ENCODE data around the gene ARHGEF7.

Gene ARHGEF7

DNA sequence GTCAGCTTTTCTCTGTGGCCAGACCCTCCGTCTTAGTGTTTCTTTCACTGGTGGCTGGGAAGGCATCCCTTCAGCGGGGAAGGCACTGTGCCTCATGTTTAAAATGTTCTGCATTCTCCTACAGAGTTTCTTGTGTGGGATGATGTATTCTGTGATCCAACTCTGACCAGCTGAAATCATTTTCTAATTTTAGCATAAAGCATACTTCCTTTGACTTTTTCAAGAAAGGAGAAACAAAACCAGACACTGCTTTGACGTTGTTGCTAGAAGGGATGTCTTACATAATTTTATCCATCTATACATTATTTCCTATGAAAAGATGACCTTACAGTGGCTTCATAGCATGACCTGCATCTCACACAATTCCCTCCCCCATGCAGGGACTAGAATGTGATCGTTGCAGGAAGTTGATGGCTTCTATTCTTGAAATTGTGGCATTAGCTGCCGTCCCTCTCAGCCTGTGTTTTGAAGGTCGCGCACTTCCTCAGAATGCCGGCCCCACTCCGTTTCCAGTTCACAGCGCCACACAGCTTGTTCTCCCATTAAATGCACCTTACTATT is 166.7 kb downstream of the ARHGEF7 start:
- DNase-seq, result no peak

DNA sequence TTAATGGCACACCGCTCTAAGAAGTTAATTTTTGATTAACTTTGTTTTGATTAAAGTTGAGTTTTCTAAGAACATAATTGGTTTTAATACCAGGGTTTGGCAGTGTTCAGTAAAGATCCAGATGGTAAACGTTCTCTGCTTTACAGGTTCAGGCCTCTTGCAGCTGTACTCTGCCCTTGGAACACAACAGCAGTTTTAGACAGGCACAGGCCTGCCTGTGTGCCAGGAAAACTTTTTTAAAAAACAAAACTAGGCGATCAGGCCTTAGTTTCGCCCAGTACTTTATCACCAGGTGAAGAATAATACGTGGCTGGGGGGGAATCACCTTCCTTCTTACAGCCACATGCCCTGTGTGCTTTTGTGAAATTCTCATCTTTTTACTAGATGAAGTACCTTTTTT is 167.3 kb downstream of the ARHGEF7 start:
- DNase-seq, result no peak

DNA sequence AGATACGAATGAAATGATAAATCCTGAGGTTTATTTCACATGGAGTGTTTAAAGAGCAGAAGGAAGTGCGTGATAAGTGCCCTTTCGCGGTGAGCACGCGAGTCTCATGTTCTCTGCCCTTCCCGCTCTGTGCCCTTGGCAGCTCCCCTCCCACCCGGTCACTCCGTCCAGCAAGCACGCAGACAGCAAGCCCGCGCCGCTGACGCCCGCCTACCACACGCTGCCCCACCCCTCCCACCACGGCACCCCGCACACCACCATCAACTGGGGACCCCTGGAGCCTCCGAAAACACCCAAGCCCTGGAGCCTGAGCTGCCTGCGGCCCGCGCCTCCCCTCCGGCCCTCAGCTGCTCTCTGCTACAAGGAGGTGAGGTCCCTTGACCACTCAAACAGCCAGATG is 167.9 kb downstream of the ARHGEF7 start:
- DNase-seq, result peak; percentile 11

DNA sequence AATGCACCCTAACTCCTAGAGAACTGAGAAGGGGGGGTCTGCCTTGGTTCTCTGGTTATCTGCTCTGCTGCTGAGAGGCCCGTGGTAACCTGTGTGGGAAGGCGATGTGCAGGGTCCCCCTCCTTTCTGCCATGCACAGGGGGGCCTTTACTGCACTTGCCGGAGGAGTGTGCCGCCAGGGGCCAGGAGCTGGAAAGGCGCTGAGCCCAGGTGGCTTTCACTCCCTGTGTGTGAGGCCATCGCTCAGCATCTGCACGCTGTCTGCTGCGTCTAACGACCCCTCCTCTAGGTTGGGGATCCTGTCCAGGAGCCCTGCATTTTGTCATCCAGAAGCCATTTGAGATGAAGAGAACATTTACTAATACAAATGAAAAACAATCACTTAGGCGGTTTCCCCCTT is 168.3 kb downstream of the ARHGEF7 start:
- no peak for DNase-seq

DNA sequence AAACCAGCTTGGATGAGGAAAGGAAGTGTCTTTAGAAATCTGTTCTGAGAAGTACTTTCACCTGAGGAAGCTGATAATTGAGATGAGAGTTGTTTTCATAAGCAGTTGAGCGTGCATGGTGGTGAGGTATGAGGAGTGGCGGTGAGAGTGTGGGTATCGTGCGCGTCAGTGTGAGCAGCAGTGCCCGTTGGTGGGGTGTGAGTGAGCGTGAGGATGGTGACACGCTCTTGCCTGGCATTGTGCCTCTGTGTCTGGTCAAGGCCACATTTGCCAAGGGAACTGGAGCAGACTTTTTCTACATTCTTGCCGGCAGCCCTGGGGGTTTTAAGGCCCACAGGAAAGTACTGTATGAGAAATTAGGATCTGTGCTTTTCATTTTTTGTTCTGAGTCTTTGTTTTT is 168.9 kb downstream of the ARHGEF7 start:
- DNase-seq, result no peak

DNA sequence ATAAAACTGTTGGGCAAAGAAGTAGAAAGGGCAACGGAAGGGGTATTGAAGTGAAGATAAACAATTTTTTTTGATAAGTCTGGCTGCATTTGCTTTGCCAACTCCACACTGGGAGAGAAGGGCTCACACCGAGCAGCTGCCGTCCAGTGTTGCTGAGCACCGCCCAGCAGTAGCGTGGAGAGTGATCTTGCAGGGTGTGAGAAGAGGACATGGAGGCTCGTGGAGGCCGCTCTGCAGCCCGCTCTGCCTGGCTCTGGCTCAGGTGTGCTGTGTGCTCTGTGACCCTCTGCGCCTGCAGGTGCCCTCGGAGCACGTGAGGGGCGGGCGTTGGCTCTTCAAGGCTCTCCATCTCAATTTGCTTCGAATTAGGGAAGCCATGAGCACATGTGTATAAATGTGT is 169.5 kb downstream of the ARHGEF7 start:
- DNase-seq, result no peak

DNA sequence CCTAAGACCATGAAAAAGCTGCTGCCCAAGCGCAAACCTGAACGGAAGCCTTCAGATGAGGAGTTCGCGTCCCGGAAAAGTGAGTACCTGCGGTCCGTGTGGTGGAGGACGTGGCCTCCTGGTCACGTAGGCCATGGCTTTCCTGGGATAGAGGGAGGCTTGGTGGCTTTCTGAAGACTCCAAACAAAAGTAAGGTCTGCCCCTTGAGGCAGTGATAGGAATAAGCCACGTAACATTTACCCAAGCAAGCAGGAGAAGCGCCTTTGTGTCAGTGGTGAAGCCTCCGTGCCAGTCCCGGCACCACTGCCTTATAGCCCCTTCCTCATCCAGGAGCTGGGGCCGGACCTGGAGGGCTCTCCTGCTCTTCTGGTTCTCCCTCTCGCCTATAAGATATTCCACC is 171.1 kb downstream of the ARHGEF7 start:
- DNase-seq, result no peak

DNA sequence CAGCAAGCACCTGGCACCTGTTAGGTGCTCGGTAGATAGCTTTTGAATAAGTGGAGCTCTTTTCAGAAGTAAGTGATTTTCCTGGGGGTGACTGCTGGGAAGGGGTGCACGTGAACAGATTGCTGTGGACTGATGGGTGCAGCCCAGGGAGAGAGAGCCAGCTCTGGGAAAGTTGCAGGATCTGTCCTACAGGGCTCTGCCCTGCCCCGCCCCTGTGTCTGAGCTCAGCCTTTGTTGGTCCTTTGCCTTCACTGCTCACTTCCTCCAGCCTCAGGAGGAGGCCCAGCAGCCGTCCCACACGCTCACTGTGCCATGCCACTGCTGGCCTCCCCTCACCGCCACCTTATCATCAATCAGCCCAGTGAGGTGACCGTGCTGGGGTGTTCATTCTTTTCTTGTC is 171.6 kb downstream of the ARHGEF7 start:
- DNase-seq, result no peak

DNA sequence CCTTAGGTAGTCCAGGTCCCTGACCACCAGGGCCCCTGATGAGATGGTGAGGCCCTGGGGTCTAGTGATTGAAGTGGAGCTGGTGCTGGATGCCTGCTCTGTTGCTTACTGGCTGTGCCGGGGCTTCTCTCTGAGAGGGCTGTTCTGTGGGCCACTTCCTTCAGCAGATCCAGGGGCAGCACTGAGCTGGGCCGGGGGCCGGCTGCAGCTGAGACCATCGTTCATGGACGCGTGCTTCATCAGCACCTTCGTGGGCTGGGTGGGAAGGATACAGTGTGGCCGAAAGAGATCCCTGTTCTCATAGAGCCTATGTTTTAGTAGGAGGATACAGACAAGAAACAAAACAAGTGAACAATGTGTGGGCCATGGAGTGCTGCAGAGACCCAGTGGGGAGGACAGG is 172.1 kb downstream of the ARHGEF7 start:
- DNase-seq, result no peak

DNA sequence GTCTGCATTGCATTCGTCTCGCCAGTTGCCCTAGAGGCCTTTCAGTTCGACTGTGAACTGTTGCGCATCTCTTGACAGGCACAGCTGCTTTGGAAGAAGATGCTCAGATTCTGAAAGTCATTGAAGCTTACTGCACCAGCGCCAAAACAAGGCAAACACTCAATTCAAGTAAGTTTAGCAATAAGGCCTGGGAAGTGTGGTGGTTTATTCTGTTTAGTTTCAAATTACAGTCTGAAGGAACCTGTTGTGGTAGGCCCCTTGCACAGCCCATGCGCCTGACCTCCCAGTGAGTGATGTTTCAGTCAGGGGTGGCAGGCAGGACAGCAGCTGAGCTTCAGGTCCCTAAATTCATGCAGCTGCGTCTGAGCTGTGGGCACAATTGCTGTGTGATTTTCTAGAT is 173.2 kb downstream of the ARHGEF7 start:
- DNase-seq, result no peak

DNA sequence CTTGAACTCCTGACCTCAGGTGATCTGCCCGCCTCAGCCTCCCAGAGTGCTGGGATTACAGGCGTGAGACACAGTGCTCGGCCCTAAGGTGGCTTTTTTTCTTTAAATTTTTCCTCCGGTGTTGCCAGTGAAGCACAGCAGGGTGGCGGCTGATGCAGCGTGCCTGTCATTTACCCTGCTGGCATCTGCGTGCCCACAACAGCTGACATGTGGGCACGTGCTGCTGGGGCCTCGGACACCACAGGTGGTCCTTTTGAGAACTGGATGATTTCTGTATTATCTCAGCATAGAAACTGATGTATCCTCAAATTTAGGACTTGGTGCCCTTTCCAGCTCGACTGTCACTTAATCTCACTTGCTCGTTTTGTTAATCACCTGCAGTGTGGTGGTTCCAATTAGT is 174.1 kb downstream of the ARHGEF7 start:
- no peak for DNase-seq

DNA sequence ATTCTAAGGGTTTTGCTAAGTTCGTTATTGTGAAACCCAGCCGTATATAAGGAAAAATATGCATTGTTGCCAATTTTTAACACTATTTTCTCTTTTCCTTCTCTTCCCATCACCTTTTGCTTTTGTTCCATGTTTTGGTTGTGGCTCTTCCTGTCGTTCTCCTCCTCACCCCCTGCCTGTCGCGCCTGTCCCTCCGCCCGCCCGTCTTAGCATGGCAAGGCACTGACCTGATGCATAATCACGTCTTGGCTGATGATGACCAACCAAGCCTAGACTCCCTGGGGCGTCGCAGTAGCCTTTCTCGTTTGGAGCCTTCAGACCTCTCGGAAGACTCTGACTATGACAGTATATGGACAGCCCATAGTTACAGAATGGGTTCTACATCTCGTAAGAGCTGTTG is 176.8 kb downstream of the ARHGEF7 start:
- no peak for DNase-seq

DNA sequence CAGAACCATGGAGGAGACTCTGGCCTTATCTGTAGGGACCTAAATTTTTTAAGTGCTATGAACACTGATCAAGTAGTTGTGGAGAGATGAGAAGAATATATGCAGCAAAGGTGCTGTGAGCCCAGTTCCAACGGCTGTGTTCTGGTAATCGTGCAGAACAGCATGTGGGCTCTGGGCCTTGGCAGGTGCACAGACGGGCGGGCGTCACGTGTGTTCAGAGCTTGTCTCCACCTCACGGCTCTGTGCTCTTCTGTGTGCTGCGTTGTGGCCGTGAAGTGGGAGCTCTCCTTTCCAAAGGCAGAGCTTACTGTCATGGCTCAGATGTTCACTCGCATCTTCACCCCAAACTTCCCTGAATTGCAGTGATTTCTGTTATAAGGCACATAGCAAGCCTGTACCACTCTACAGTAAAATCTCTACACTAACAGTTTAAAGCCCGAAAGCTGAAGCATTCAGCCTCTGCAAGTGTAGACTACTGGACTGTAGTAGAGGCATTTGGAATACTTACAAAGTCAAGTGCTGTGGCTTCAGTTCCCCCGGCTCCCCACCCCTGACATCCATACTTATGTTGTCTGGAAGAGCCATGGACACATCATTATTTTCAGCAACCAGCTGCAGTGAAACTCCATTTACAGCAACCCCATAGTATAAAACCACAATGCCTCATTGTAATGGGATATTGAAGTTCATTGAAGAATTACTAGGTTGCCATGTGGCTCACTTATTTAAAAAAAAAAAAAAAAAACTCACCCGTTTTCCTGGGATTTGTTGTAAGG is 177.8 kb downstream of the ARHGEF7 start:
- DNase-seq, result no peak

DNA sequence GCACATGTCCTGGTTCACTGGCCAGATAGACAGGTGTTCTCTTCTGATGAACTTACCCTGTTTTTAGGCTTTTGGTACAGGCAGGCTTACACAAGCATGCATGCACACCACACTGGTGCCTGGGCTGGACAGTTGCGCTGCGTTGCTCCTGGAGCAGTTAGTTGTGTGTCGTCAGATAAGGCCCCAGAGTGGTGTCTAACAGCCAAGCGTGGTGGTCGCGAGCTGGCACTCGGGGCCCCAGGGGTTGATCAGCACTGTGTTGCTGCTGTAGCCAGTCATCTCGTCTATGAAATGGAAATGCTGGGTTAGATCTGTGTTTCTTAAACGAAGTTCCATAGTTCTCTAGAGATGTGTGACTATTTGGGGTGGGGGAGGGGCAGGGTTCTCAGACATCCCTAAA is 180.8 kb downstream of the ARHGEF7 start:
- no peak for DNase-seq

DNA sequence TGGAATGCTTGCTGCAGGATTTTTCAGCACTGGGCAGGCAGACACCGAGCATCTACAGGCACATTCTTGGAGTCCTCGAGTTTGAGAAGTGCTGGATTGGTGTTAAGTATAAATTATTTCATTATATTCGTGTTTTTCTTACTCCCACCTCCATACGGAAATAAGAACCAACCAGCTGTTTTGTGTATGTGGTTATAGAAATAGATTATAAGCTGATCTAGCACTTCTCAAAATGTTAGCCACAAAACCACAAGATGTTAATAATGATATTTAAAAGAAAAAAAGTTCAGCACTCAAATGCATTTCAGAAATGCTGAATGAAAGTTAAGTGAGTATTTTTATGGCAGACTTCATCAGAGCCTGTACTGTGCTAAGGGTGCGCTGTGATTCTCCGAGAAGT is 181.3 kb downstream of the ARHGEF7 start:
- DNase-seq, result no peak

DNA sequence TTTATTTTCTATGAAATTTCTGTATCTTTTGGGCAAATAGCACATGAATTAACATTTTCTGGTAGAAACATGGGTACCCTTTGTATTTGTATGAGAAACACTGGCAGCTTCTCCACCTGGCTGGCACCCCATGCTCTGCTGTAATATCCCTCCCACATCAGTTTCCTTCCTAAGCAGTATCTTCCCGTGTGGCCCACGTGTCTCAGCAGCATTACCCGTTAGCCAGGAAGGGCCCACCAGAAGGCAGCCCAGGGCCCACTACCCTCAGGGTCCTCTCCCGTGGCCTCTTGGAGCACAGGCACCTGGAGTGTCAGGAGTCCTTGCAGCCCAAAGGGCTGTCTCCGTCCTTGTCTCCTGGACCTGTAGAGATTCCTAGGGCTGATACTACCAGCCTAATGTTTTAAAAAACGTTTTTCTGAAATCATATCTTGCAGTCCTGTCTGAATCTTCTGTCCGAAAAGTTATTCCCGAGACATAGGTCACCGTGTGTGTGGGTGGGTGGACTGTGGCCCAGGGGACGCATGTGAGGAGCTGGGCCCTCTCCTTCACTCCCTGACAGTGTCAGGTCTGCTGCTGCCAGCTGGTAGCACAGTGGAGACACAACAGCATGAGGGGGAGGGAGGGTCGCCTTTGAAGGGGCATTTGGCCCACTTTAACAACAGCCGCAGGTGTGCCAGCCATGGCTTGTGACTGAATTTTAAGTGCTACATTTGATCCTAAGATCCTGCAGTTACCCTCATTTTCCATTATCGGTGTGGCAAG is 183.3 kb downstream of the ARHGEF7 start:
- DNase-seq, result no peak

DNA sequence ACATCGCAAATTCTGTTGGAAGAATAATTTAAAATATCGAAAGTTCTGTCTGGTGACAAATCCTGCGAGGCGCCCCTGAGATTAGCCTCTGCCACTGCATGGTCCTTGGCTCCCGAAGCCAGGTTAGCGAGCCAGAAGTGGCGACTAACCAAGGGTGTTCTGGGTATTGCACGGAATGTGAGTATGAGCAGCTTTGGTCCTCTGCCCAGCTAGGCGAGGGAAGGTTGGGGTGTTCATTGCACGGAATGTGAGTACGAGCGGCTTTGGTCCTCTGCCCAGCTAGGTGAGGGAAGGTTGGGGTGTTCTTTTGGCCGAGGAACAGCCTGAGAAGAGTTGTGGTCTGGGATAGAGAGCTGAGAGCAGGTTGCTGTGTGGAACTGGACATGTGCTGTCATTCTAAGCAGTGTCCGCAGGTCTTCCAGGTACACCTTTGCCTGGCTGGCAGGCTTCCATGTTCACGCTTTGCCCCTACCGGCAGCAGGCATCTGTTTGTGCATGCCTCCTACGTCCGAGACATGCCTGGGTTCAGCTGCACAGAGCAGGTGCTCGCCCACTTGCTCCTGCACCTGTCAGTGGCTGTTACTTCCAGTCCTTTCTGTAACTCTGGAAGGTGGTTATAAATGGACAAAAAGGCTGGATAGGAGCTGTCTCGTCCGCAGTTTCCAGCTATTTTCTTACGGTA is 187.1 kb downstream of the ARHGEF7 start:
- DNase-seq, result peak; percentile 41

DNA sequence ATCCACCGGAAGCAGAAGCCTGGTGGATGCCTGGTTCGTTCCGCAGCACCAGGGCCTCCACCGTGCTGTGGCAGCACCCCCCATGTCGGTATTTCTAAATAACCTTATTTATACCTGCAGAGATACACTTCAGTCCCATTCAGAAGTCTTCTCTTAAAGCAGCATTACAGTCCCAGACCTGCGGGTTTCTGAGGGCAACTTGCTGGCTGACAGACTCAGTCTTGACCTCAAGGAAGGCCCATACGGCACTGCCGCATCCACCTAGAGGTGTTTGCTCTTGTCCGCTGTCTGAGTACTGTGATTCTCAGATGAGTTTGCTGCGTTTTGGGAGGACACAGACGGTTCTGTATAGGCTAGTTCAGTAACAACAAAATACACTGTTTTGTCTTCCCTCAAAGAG is 188.4 kb downstream of the ARHGEF7 start:
- DNase-seq, result no peak

DNA sequence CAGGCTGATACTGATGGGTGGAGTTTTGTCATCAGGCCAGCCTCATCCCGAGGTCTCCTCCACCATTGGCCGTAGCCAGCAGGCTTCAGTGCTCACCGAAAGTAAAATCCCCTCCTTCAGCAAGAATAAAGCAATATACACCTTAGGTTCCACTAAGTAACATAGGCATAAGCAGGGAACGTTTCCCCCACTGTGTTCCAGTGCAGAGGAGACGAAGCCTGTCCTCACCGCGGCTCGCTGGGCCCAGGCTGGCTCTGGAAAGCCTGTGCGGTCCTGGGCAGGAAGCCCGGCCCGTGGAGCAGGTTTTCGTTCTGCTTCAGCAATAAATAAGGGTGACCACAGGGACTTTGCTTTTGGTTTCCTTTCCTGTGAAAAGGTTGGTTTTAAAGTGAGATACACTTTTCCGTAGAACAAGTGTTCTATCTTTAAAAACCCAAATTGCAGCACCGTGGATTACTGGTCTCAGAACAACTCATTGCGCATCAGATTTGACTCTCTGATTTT is 189.0 kb downstream of the ARHGEF7 start:
- no peak for DNase-seq

DNA sequence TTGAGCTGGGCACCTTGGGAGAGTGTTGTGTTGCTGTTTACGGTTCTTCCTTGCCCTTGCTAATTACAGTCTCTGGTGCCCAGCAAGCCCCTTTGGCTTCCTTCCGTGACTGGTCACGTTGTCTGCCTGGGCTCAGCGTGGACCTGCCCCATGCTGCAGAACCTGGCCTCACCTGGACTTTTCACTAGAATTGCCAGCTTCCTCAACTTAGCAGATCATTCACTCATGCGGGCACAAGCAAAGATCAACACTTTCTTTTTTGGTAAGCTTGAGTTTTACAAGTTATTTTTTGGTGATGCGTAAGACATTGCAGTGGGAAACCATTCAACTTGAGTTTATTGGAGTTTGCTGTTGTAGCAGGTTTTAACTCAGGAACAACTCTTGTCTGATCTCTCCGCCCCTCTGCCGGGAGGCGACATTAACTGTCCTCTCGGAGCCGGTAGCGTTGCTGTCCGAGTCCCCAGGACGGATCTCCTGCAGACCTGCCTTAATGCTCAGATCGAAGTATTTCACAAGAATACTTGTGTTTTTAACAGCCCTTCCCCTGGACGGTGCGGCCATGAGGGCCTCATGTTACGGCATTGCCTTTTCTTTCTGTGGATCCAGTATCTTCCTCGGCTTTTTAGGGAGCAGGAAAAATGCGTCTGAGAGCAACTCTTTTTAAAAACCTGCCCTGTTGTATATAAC is 189.6 kb downstream of the ARHGEF7 start:
- no peak for DNase-seq

DNA sequence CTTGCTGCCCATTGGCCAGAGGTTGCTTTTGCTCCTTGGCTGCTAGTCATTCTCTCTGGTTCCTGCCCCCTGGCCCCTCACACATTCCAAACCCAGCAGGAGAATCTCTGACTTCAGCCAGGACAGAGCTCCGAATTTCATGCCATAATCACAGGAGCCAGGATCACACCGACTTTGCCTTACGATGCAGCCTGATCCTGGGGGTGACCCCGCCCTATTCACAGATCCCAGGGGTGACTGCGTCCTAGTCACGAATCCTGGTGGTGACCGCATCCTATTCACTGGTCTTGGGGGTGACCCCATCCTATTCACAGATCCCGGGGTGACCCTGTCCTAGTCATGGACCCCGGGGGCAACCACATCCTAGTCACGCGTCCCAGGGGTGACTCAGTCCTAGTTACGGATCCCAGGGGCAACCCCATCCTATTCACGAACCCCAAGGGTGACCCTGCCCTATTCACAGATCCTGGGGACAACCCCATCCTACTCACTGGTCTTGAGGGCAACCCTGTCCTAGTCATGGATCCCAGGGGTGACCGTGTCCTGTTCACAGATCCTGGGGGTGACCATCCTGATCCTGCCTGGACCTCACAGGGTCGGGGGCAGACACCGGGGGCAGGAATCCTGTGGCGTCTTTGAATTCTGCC is 198.0 kb downstream of the ARHGEF7 start:
- no peak for DNase-seq

DNA sequence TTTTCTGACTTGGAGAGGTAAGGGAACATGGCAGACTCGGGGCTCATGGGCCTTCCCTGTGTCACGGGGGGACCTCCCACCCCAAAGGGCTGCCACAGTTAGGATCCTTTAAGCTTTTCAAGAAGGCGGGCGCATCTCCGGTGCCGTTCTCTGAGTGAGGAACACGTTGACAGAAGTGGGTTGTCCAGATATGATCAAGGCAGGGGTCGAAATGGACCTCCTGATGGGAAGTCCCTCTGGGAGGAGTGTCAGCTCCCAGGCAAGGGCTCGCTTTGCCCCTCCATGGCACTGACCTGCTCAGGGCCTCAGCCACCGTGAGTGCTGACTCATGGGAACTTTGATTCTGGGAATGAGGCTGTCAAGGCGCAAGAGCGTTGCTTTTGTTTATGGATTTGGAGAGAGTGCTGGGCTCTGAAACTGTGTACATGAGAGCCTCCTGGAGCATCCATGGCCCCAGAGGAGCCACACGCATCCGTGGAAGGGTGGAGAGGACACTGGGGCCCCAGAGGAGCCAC is 198.9 kb downstream of the ARHGEF7 start:
- DNase-seq, result no peak

Data from NCI-H510A treated with DMSO at 0.1 percent for 48 hours (cell line).